ENCODE measurements around the gene EMX1. TPM values are rescaled to one million over a fixed set of nuclear protein-coding genes. Genes with fewer than 3 reads are reported as not detected.
"Not testable (repeated sequence)": the region's sequence is repeated elsewhere in the genome, so short reads cannot be mapped to it uniquely, and the experiment has no call there.

Gene EMX1
- total RNA-seq, 5 donors from 2014 or later (not counting 1 experiment from before 2014, with no cell fraction given): not detected

- Mint-ChIP-seq H3K4me1 (peaks cover 2 to 8% (median 3%) of the 10 kb centered on the region in 3 donors), H3K4me3 (no peak overlapping the region), H3K27ac (no peak overlapping the region), H3K9me3 (no peaks in the 10 kb centered on the region), H3K27me3 (peaks cover 51 to 56% of the 10 kb centered on the region in 2 donors), H3K36me3 (no peaks in the 10 kb centered on the region)
- no peak for ATAC-seq (replicated peaks in 1 of 4)
- no peak overlapping the region for H3K4me3 ChIP-seq (ENCODE audit: control insufficient read depth in 1 of 2, extremely low read depth in 1 of 2, low read length in 1 of 2)
- ChIA-PET CTCF (no interaction called here), POLR2A (no interaction called here)
- no peak overlapping the region for H3K27ac ChIP-seq (ENCODE audit: low read length)
- WGBS (ENCODE audit: insufficient coverage): 65% methylated on average over 8 of the region's 18 CpGs
- DNase-seq: no peak
- H3K9me3 ChIP-seq: no peaks in the 10 kb centered on the region
- H3K27me3 ChIP-seq (replicated peaks in 1 of 2; ENCODE audit: control insufficient read depth in 2 of 2, extremely low read depth in 1 of 2, insufficient read depth in 2 of 2, low read length in 1 of 2): peaks cover 6 to 65% of the 10 kb centered on the region in 2 experiments
- no peaks in the 10 kb centered on the region for H3K36me3 ChIP-seq (ENCODE audit: control insufficient read depth in 2 of 2, extremely low read depth in 1 of 2, insufficient read depth in 1 of 2, low read length in 1 of 2)
- no peaks in the 10 kb centered on the region for H3K4me1 ChIP-seq (ENCODE audit: control insufficient read depth in 1 of 2, extremely low read depth in 1 of 2, insufficient read depth in 2 of 2, low read length in 2 of 2)
Observed at GRCh38 chr2:72897785-72898584, 19.3 kb upstream of the EMX1 start.

- no peaks in the 10 kb centered on the region for H3K36me3 ChIP-seq (ENCODE audit: control insufficient read depth in 2 of 2, extremely low read depth in 1 of 2, insufficient read depth in 1 of 2, low read length in 1 of 2)
- CTCF ChIA-PET: no interaction called here
- Mint-ChIP-seq H3K9me3 (no peaks in the 10 kb centered on the region), H3K27me3 (peaks cover 55 to 59% of the 10 kb centered on the region in 2 donors), H3K4me1 (peaks cover 2 to 8% (median 3%) of the 10 kb centered on the region in 3 donors), H3K36me3 (no peaks in the 10 kb centered on the region), H3K27ac (no peak overlapping the region), H3K4me3 (no peak overlapping the region)
- 20% methylated on average over 1 of the region's 2 CpGs for WGBS (ENCODE audit: insufficient coverage)
- no peaks in the 10 kb centered on the region for H3K9me3 ChIP-seq
- ATAC-seq (replicated peaks in 1 of 4): no peak
- H3K27me3 ChIP-seq (replicated peaks in 1 of 2; ENCODE audit: control insufficient read depth in 2 of 2, extremely low read depth in 1 of 2, insufficient read depth in 2 of 2, low read length in 1 of 2): peaks cover 6 to 63% of the 10 kb centered on the region in 2 experiments
- H3K27ac ChIP-seq (ENCODE audit: low read length): no peak overlapping the region
- POLR2A ChIA-PET: no interaction called here
- DNase-seq: no peak
- H3K4me3 ChIP-seq (ENCODE audit: control insufficient read depth in 1 of 2, extremely low read depth in 1 of 2, low read length in 1 of 2): no peak overlapping the region
- no peaks in the 10 kb centered on the region for H3K4me1 ChIP-seq (ENCODE audit: control insufficient read depth in 1 of 2, extremely low read depth in 1 of 2, insufficient read depth in 2 of 2, low read length in 2 of 2)
Observed at GRCh38 chr2:72898585-72898906, 18.8 kb upstream of the EMX1 start.

GRCh38 chr2:72900191-72900825 is 17.0 kb upstream of the EMX1 start:
- Histone ChIP-seq H3K36me3 (ENCODE audit: control insufficient read depth in 2 of 2, extremely low read depth in 1 of 2, insufficient read depth in 1 of 2, low read length in 1 of 2) (no peaks in the 10 kb centered on the region), H3K27me3 (replicated peaks in 1 of 2; ENCODE audit: control insufficient read depth in 2 of 2, extremely low read depth in 1 of 2, insufficient read depth in 2 of 2, low read length in 1 of 2) (peaks cover 5 to 47% of the 10 kb centered on the region in 2 experiments), H3K4me1 (ENCODE audit: control insufficient read depth in 1 of 2, extremely low read depth in 1 of 2, insufficient read depth in 2 of 2, low read length in 2 of 2) (no peaks in the 10 kb centered on the region), H3K4me3 (ENCODE audit: control insufficient read depth in 1 of 2, extremely low read depth in 1 of 2, low read length in 1 of 2) (no peak overlapping the region), H3K9me3 (no peaks in the 10 kb centered on the region), H3K27ac (ENCODE audit: low read length) (no peak overlapping the region)
- Mint-ChIP-seq H3K27ac (no peak overlapping the region), H3K36me3 (no peaks in the 10 kb centered on the region), H3K4me1 (peaks cover 2 to 6% (median 3%) of the 10 kb centered on the region in 3 donors), H3K27me3 (peaks cover 44 to 48% of the 10 kb centered on the region in 2 donors), H3K4me3 (no peak overlapping the region), H3K9me3 (no peaks in the 10 kb centered on the region)
- no peak for DNase-seq
- ChIA-PET POLR2A (no interaction called here), CTCF (interaction anchor here in 1 of 2 donors (0.7 kb wide), 1 partner anchor 12 kb away, joined by 5 read pairs; no protein-coding TSS in a partner anchor)
- 71% methylated on average over 3 of the region's 5 CpGs for WGBS (ENCODE audit: insufficient coverage)
- no peak for ATAC-seq (replicated peaks in 1 of 4)

- Mint-ChIP-seq H3K36me3 (no peaks in the 10 kb centered on the region), H3K27me3 (peaks cover 47 to 48% of the 10 kb centered on the region in 2 donors), H3K4me1 (no peaks in the 10 kb centered on the region), H3K9me3 (no peaks in the 10 kb centered on the region), H3K4me3 (no peak overlapping the region), H3K27ac (no peak overlapping the region)
- no peaks in the 10 kb centered on the region for H3K9me3 ChIP-seq
- no peak overlapping the region for H3K27ac ChIP-seq (ENCODE audit: low read length)
- no peak overlapping the region for H3K4me3 ChIP-seq (ENCODE audit: control insufficient read depth in 1 of 2, extremely low read depth in 1 of 2, low read length in 1 of 2)
- POLR2A ChIA-PET: no interaction called here
- ATAC-seq (replicated peaks in 1 of 4) (no peak), DNase-seq (no peak)
- H3K27me3 ChIP-seq (replicated peaks in 1 of 2; ENCODE audit: control insufficient read depth in 2 of 2, extremely low read depth in 1 of 2, insufficient read depth in 2 of 2, low read length in 1 of 2): peaks cover 3 to 38% of the 10 kb centered on the region in 2 experiments
- no peaks in the 10 kb centered on the region for H3K4me1 ChIP-seq (ENCODE audit: control insufficient read depth in 1 of 2, extremely low read depth in 1 of 2, insufficient read depth in 2 of 2, low read length in 2 of 2)
- 86% methylated on average over 1 of the region's 3 CpGs for WGBS (ENCODE audit: insufficient coverage)
- H3K36me3 ChIP-seq (ENCODE audit: control insufficient read depth in 2 of 2, extremely low read depth in 1 of 2, insufficient read depth in 1 of 2, low read length in 1 of 2): no peaks in the 10 kb centered on the region
- CTCF ChIA-PET: no interaction called here
Observed at GRCh38 chr2:72901426-72901825, 15.9 kb upstream of the EMX1 start.

- ChIA-PET POLR2A (interaction anchor here in 1 of 2 donors (0.7 kb wide), 1 partner anchor 134 kb away, joined by 4 read pairs; no protein-coding TSS in a partner anchor), CTCF (interaction anchor here in 1 of 2 donors (0.6 kb wide), 1 partner anchor 14 kb away, joined by 3 read pairs; no protein-coding TSS in a partner anchor)
- 60% methylated on average over 1 of the region's 13 CpGs for WGBS (ENCODE audit: insufficient coverage)
- H3K27me3 ChIP-seq (replicated peaks in 1 of 2; ENCODE audit: control insufficient read depth in 2 of 2, extremely low read depth in 1 of 2, insufficient read depth in 2 of 2, low read length in 1 of 2): peaks cover 25 to 32% of the 10 kb centered on the region in 2 experiments
- not testable (repeated sequence) for H3K4me1 Mint-ChIP-seq; H3K4me3 Mint-ChIP-seq; H3K9me3 ChIP-seq; H3K27ac Mint-ChIP-seq; H3K27ac ChIP-seq (ENCODE audit: low read length); H3K4me1 ChIP-seq (ENCODE audit: control insufficient read depth in 1 of 2, extremely low read depth in 1 of 2, insufficient read depth in 2 of 2, low read length in 2 of 2); H3K36me3 ChIP-seq (ENCODE audit: control insufficient read depth in 2 of 2, extremely low read depth in 1 of 2, insufficient read depth in 1 of 2, low read length in 1 of 2); H3K36me3 Mint-ChIP-seq; DNase-seq; ATAC-seq (replicated peaks in 1 of 4); H3K9me3 Mint-ChIP-seq; H3K4me3 ChIP-seq (ENCODE audit: control insufficient read depth in 1 of 2, extremely low read depth in 1 of 2, low read length in 1 of 2)
- H3K27me3 Mint-ChIP-seq: peaks cover 62 to 74% of the 10 kb centered on the region in 2 donors
Observed at GRCh38 chr2:72907369-72907768, 9.9 kb upstream of the EMX1 start.

- Mint-ChIP-seq H3K36me3 (no peaks in the 10 kb centered on the region), H3K9me3 (no peaks in the 10 kb centered on the region), H3K27me3 (peaks cover 64 to 76% of the 10 kb centered on the region in 2 donors), H3K4me1 (peaks cover 0 to 4% (median 0%) of the 10 kb centered on the region in 3 donors), H3K27ac (no peak overlapping the region), H3K4me3 (no peak overlapping the region)
- Histone ChIP-seq H3K4me1 (ENCODE audit: control insufficient read depth in 1 of 2, extremely low read depth in 1 of 2, insufficient read depth in 2 of 2, low read length in 2 of 2) (no peaks in the 10 kb centered on the region), H3K9me3 (no peaks in the 10 kb centered on the region), H3K27me3 (replicated peaks in 1 of 2; ENCODE audit: control insufficient read depth in 2 of 2, extremely low read depth in 1 of 2, insufficient read depth in 2 of 2, low read length in 1 of 2) (peaks cover 30 to 35% of the 10 kb centered on the region in 2 experiments), H3K36me3 (ENCODE audit: control insufficient read depth in 2 of 2, extremely low read depth in 1 of 2, insufficient read depth in 1 of 2, low read length in 1 of 2) (no peaks in the 10 kb centered on the region), H3K27ac (ENCODE audit: low read length) (no peak overlapping the region), H3K4me3 (ENCODE audit: control insufficient read depth in 1 of 2, extremely low read depth in 1 of 2, low read length in 1 of 2) (no peak overlapping the region)
- POLR2A ChIA-PET: no interaction called here
- no peak for ATAC-seq (replicated peaks in 1 of 4)
- DNase-seq: no peak
- no CpG with 5 or more reads among the region's 3 CpGs for WGBS (ENCODE audit: insufficient coverage)
- CTCF ChIA-PET: no interaction called here
Observed at GRCh38 chr2:72908741-72909140, 8.6 kb upstream of the EMX1 start.
